H9 (cell line): Measurements from ENCODE around the gene TIAM2. TPM values are rescaled to one million over a fixed set of nuclear protein-coding genes. Genes with fewer than 3 reads are reported as not detected.

ENCODE experiments used
- DNase-seq: peaks from one replicate; pipeline ENCODE4 v3.0.0-alpha.2; 2017
- H2AFZ ChIP-seq: one replicate; pipeline ENCODE4 v1.6.1; 2013; ENCODE audit warnings: mild to moderate bottlenecking, low read length, control low read depth, moderate library complexity
- H2AK5ac ChIP-seq: 2 replicates; pipeline ENCODE4 v1.6.1; 2013; ENCODE audit warnings: low read length, control low read depth, mixed read lengths; ENCODE audit not compliant: insufficient read length
- H2BK120ac ChIP-seq: one replicate; pipeline ENCODE4 v1.6.1; 2013; ENCODE audit warnings: low read depth, mild to moderate bottlenecking, low read length, control low read depth, inconsistent platforms; ENCODE audit not compliant: poor library complexity, severe bottlenecking
- H2BK12ac ChIP-seq: 2 replicates; pipeline ENCODE4 v1.6.1; 2013; ENCODE audit warnings: low read length, control low read depth, mixed read lengths, low read depth; ENCODE audit not compliant: insufficient read length
- H2BK15ac ChIP-seq: 2 replicates; pipeline ENCODE4 v1.6.1; 2013; ENCODE audit warnings: low read depth, low read length, control low read depth
- H2BK20ac ChIP-seq: one replicate; pipeline ENCODE4 v1.6.1; 2013; ENCODE audit warnings: low read depth, mild to moderate bottlenecking, low read length, control low read depth, inconsistent platforms; ENCODE audit not compliant: poor library complexity, severe bottlenecking
- H2BK5ac ChIP-seq: 2 replicates; pipeline ENCODE4 v1.6.1; 2013; ENCODE audit warnings: low read length, control low read depth, mixed read lengths; ENCODE audit not compliant: insufficient read length
- H3K14ac ChIP-seq: 2 replicates; pipeline ENCODE4 v1.6.1; 2013; ENCODE audit warnings: low read length, control low read depth; ENCODE audit not compliant: insufficient read depth
- H3K18ac ChIP-seq: 2 replicates; pipeline ENCODE4 v1.6.1; 2013; ENCODE audit warnings: low read depth, mild to moderate bottlenecking, mixed read lengths, low read length, control low read depth; ENCODE audit not compliant: insufficient read length
- H3K23ac ChIP-seq: 2 replicates; pipeline ENCODE4 v1.6.1; 2013; ENCODE audit warnings: low read length, control low read depth, mixed read lengths, low read depth; ENCODE audit not compliant: insufficient read length
- H3K23me2 ChIP-seq: 2 replicates; pipeline ENCODE4 v1.6.1; 2013; ENCODE audit warnings: low read depth, mild to moderate bottlenecking, mixed read lengths, low read length, control low read depth; ENCODE audit not compliant: insufficient read length, poor library complexity, severe bottlenecking
- H3K27ac ChIP-seq: 2 replicates; pipeline ENCODE4 v1.5.1; 2013; ENCODE audit warnings: low read length, control low read depth, mixed read lengths, low read depth; ENCODE audit not compliant: insufficient read length
- H3K27me3 ChIP-seq: 2 replicates; pipeline ENCODE4 v1.6.1; 2013; ENCODE audit warnings: low read length, control low read depth, inconsistent platforms; ENCODE audit not compliant: insufficient read depth
- H3K4ac ChIP-seq: 2 replicates; pipeline ENCODE4 v1.6.1; 2013; ENCODE audit warnings: low read depth, mild to moderate bottlenecking, control low read depth, inconsistent platforms, low read length, moderate library complexity
- H3K4me1 ChIP-seq: 2 replicates; pipeline ENCODE4 v1.6.1; 2013; ENCODE audit warnings: low read length, control low read depth, inconsistent platforms; ENCODE audit not compliant: insufficient read depth
- H3K4me2 ChIP-seq: 2 replicates; pipeline ENCODE4 v1.6.1; 2013; ENCODE audit warnings: low read length, control low read depth, mixed read lengths; ENCODE audit not compliant: insufficient read length, insufficient read depth
- H3K56ac ChIP-seq: 2 replicates; pipeline ENCODE4 v1.6.1; 2013; ENCODE audit warnings: low read depth, mild to moderate bottlenecking, mixed read lengths, low read length, control low read depth; ENCODE audit not compliant: insufficient read length
- H3K79me1 ChIP-seq: 2 replicates; pipeline ENCODE4 v1.6.1; 2013; ENCODE audit warnings: low read depth, mild to moderate bottlenecking, moderate library complexity, low read length, control low read depth, inconsistent platforms; ENCODE audit not compliant: insufficient read depth, poor library complexity, severe bottlenecking
- H3K79me2 ChIP-seq: 2 replicates; pipeline ENCODE4 v1.6.1; 2013; ENCODE audit warnings: low read length, control low read depth, inconsistent platforms; ENCODE audit not compliant: insufficient read depth
- H3K9ac ChIP-seq: 2 replicates; pipeline ENCODE4 v1.6.1; 2013; ENCODE audit warnings: low read length, control low read depth, mixed read lengths; ENCODE audit not compliant: insufficient read length; ENCODE audit errors: extremely low read depth
- H3K9me3 ChIP-seq: one replicate; pipeline ENCODE4 v1.6.1; 2013; ENCODE audit warnings: low read depth, low read length, inconsistent platforms; ENCODE audit not compliant: control insufficient read depth
- H3T11ph ChIP-seq: one replicate; pipeline ENCODE4 v1.6.1; 2013; ENCODE audit warnings: mild to moderate bottlenecking, low read length, control low read depth, inconsistent platforms
- H4K20me1 ChIP-seq: one replicate; pipeline ENCODE4 v1.6.1; 2013; ENCODE audit not compliant: control insufficient read depth, insufficient read length, insufficient read depth
- H4K5ac ChIP-seq: 2 replicates; pipeline ENCODE4 v1.6.1; 2013; ENCODE audit warnings: low read depth, mild to moderate bottlenecking, mixed read lengths, low read length, control low read depth; ENCODE audit not compliant: insufficient read length
- H4K8ac ChIP-seq: replicated peaks from 2 replicates; pipeline ENCODE4 v1.6.1; 2013; ENCODE audit warnings: low read length, control low read depth, mixed read lengths, low read depth; ENCODE audit not compliant: insufficient read length
- H4K91ac ChIP-seq: 2 replicates; pipeline ENCODE4 v1.6.1; 2013; ENCODE audit warnings: low read depth, mild to moderate bottlenecking, moderate library complexity, mixed read lengths, low read length, control low read depth; ENCODE audit not compliant: insufficient read length
- H3K27ac Mint-ChIP-seq, 3 experiments: 2 replicates in 2 of 3; 3 replicates in 1 of 3; pipeline ENCODE4 v1.8.0; 2020 to 2021; ENCODE audit warnings: mixed read lengths in 3 of 3, mild to moderate bottlenecking in 1 of 3, moderate library complexity in 1 of 3
- H3K27me3 Mint-ChIP-seq: 2 replicates; pipeline ENCODE4 v1.8.0; 2021; ENCODE audit warnings: low read depth, mild to moderate bottlenecking, moderate library complexity, mixed read lengths
- H3K36me3 Mint-ChIP-seq, 3 experiments: 2 replicates in 2 of 3; 3 replicates in 1 of 3; pipeline ENCODE4 v1.8.0; 2020 to 2021; ENCODE audit warnings: low read depth in 3 of 3, mixed read lengths in 3 of 3; ENCODE audit not compliant: insufficient read depth in 1 of 3
- H3K4me1 Mint-ChIP-seq, 2 experiments: 2 replicates each; pipeline ENCODE4 v1.8.0; 2020; ENCODE audit warnings: mixed read lengths in 2 of 2
- H3K4me3 Mint-ChIP-seq, 2 experiments: 2 replicates in 1 of 2; 3 replicates in 1 of 2; pipeline ENCODE4 v1.8.0; 2020 to 2021; ENCODE audit warnings: mild to moderate bottlenecking in 2 of 2, mixed read lengths in 2 of 2, moderate library complexity in 1 of 2
- H3K9me3 Mint-ChIP-seq, 2 experiments: 2 replicates in 1 of 2; 3 replicates in 1 of 2; pipeline ENCODE4 v1.8.0; 2020; ENCODE audit warnings: mild to moderate bottlenecking in 2 of 2, mixed read lengths in 2 of 2, moderate library complexity in 1 of 2
- CTCF ChIP-seq: fragments of 200-600 bp; sonication (generic); conservative IDR thresholded peaks from 3 replicates; pipeline ENCODE4 v1.8.0; 2021; ENCODE audit warnings: antibody characterized with exemption, mild to moderate bottlenecking
- WGBS: extraction: QIAGEN DNeasy Blood & Tissue Kit; methylation state at CpG from one replicate; pipeline ENCODE4 v1.1.7; 2013; ENCODE audit warnings: missing lambda C conversion rate, low lambda C conversion rate, mixed read lengths; ENCODE audit not compliant: insufficient read length; ENCODE audit errors: extremely low coverage; 5-methylcytosine and 5-hydroxymethylcytosine counted together
- total RNA-seq: library from RNA; stranded (reverse); gene quantifications from 2 replicates; pipeline ENCODE4 v1.2.1, GENCODE V29; 2021

The TIAM2 gene
- total RNA-seq, 1 experiment from 2014 or later = 6.3 TPM

DNA sequence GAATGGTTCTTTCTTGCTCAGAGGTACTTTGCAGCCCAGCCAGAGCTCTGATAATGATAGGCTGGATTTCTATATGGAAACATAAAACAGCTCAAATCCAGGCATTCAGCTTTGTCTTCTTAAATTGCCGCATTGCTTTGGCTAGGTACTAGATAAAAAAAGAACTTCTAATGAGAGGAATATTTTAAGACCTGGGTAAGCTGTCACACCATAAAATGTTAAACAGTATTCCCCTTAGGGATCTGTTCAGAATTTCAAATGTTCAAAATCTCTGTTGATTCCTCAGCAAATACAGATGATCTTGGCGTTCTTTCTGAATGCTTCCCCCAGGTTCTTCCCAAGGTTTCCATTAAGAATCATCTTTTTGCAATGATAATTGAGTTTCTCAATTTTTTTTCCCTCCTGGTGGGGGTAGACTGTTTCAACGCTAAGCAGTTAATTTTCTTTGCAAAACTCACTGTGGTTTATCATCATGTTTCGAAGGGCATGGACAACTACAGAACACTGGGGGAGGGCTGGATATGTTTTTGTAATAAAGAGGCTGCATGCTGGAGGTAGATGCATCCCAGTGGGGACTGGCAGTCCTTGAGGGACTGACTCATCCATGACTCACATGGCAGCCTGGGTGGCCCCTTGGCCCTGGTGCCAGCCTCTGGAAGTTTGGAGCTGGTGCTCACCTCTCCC is 31.0 kb downstream of the TIAM2 start:
- H3K23me2 ChIP-seq = no peaks in the 10 kb centered on the region
- no peak overlapping the region for H4K8ac ChIP-seq
- no peaks in the 10 kb centered on the region; the same call in 1 of the 2 replicates for H3K27me3 ChIP-seq
- H3K23ac ChIP-seq = no peak overlapping the region
- Mint-ChIP-seq H3K36me3 (no peaks in the 10 kb centered on the region; a peak in 1 of 7 replicates), H3K4me1 (peaks cover 8 to 15% of the 10 kb centered on the region in 2 experiments; a peak in 3 of 4 replicates), H3K9me3 (no peaks in the 10 kb centered on the region), H3K27ac (peak overlapping the region in 2 of 3 experiments; percentile 3 to 66; a peak in 2 of 7 replicates), H3K27me3 (no peaks in the 10 kb centered on the region; the same call in 1 of the 2 replicates), H3K4me3 (no peak overlapping the region)
- DNase-seq = no peak
- no peak overlapping the region for H4K5ac ChIP-seq
- no peak overlapping the region for H2BK5ac ChIP-seq
- no peak overlapping the region for H3K4ac ChIP-seq
- no CpG with 5 or more reads among the region's 4 CpGs for WGBS
- H3K27ac ChIP-seq = no peak overlapping the region
- H2BK12ac ChIP-seq = no peak overlapping the region
- H4K91ac ChIP-seq = no peak overlapping the region
- H3K56ac ChIP-seq = no peak overlapping the region
- H4K20me1 ChIP-seq = no peaks in the 10 kb centered on the region
- H2BK20ac ChIP-seq = no peak overlapping the region
- no peaks in the 10 kb centered on the region for H3K4me1 ChIP-seq
- no peak overlapping the region for H2AFZ ChIP-seq
- no peaks in the 10 kb centered on the region for H3K9me3 ChIP-seq
- no peaks in the 10 kb centered on the region for H3K79me1 ChIP-seq
- H3T11ph ChIP-seq = no peak overlapping the region
- TF ChIP-seq CTCF = no peak
- no peak overlapping the region for H2AK5ac ChIP-seq
- H3K4me2 ChIP-seq = no peak overlapping the region
- no peak overlapping the region for H2BK120ac ChIP-seq
- no peak overlapping the region for H3K18ac ChIP-seq
- no peak overlapping the region for H2BK15ac ChIP-seq
- no peak overlapping the region for H3K9ac ChIP-seq
- no peaks in the 10 kb centered on the region for H3K79me2 ChIP-seq
- no peak overlapping the region; the same call in 1 of the 2 replicates for H3K14ac ChIP-seq
